Measurements from ENCODE around the gene DENND1A. TPM values are rescaled to one million over a fixed set of nuclear protein-coding genes. Genes with fewer than 3 reads are reported as not detected.

Gene DENND1A
- total and polyA plus RNA-seq, 2 donors from 2014 or later: 16.3 to 19.6 TPM

- H3K36me3 ChIP-seq (ENCODE audit: control insufficient read depth in 2 of 3, insufficient read depth in 3 of 3, low read length in 3 of 3): no peaks in the 10 kb centered on the region
- H3K4me3 ChIP-seq (ENCODE audit: low read length in 3 of 3): no peak overlapping the region
- no peak overlapping the region for H3K27ac ChIP-seq (ENCODE audit: low read depth in 2 of 2, low read length in 2 of 2)
- DNase-seq: no peak
- no peaks in the 10 kb centered on the region for H3K9me3 ChIP-seq (ENCODE audit: control insufficient read depth in 2 of 3, insufficient read depth in 1 of 3, low read length in 3 of 3)
- no peak for TF ChIP-seq CTCF (IDR thresholded peaks at IDR 0.05; ENCODE audit: borderline replicate concordance, extremely low read depth, insufficient read depth)
- FAIRE-seq: no peak
- no peaks in the 10 kb centered on the region for H3K27me3 ChIP-seq (ENCODE audit: control insufficient read depth, insufficient read depth, low read length)
- H3K9ac ChIP-seq (ENCODE audit: low read length in 3 of 3): no peak overlapping the region
- intact Hi-C loops (cut with DNase I): no loop called here
- peaks cover 0 to 5% (median 0%) of the 10 kb centered on the region in 3 donors for H3K4me1 ChIP-seq (ENCODE audit: control insufficient read depth in 2 of 3, insufficient read depth in 2 of 3, low read depth in 1 of 3, low read length in 3 of 3)
These were observed 358.7 kb downstream of the DENND1A start for GRCh38 chr9:123571240-123571639.

GRCh38 chr9:123568691-123569688, 360.9 kb downstream of the DENND1A start:
- Histone ChIP-seq H3K27ac (ENCODE audit: low read depth in 2 of 2, low read length in 2 of 2) (no peak overlapping the region), H3K4me3 (ENCODE audit: low read length in 3 of 3) (no peak overlapping the region), H3K9ac (ENCODE audit: low read length in 3 of 3) (no peak overlapping the region), H3K4me1 (ENCODE audit: control insufficient read depth in 2 of 3, insufficient read depth in 2 of 3, low read depth in 1 of 3, low read length in 3 of 3) (peaks cover 0 to 5% (median 0%) of the 10 kb centered on the region in 3 donors), H3K27me3 (ENCODE audit: control insufficient read depth, insufficient read depth, low read length) (no peaks in the 10 kb centered on the region), H3K36me3 (ENCODE audit: control insufficient read depth in 2 of 3, insufficient read depth in 3 of 3, low read length in 3 of 3) (no peaks in the 10 kb centered on the region), H3K9me3 (ENCODE audit: control insufficient read depth in 2 of 3, insufficient read depth in 1 of 3, low read length in 3 of 3) (no peaks in the 10 kb centered on the region)
- FAIRE-seq (no peak), DNase-seq (peak in 2 of 5 donors; percentile 58 to 81)
- TF ChIP-seq CTCF (IDR thresholded peaks at IDR 0.05; ENCODE audit: borderline replicate concordance, extremely low read depth, insufficient read depth): no peak
- intact Hi-C loops (cut with DNase I): no loop called here

- no peak for TF ChIP-seq CTCF (IDR thresholded peaks at IDR 0.05; ENCODE audit: borderline replicate concordance, extremely low read depth, insufficient read depth)
- no peaks in the 10 kb centered on the region for H3K27me3 ChIP-seq (ENCODE audit: control insufficient read depth, insufficient read depth, low read length)
These were observed 362.9 kb downstream of the DENND1A start for GRCh38 chr9:123567013-123567412.

More at GRCh38 chr9:123567013-123567412, 362.9 kb downstream of the DENND1A start:
- DNase-seq: no peak
- Histone ChIP-seq H3K4me1 (ENCODE audit: control insufficient read depth in 2 of 3, insufficient read depth in 2 of 3, low read depth in 1 of 3, low read length in 3 of 3) (peaks cover 0 to 5% (median 0%) of the 10 kb centered on the region in 3 donors), H3K36me3 (ENCODE audit: control insufficient read depth in 2 of 3, insufficient read depth in 3 of 3, low read length in 3 of 3) (no peaks in the 10 kb centered on the region), H3K27ac (ENCODE audit: low read depth in 2 of 2, low read length in 2 of 2) (no peak overlapping the region), H3K9me3 (ENCODE audit: control insufficient read depth in 2 of 3, insufficient read depth in 1 of 3, low read length in 3 of 3) (no peaks in the 10 kb centered on the region), H3K9ac (ENCODE audit: low read length in 3 of 3) (no peak overlapping the region), H3K4me3 (ENCODE audit: low read length in 3 of 3) (no peak overlapping the region)
- FAIRE-seq: no peak
- intact Hi-C loops (cut with DNase I): no loop called here

All from kidney (tissue), 14 donors.